Hematopoietic multipotent progenitor cell treated with erythropoietin and hydrocortisone succinate and interleukin-3 and kit ligand, for 6 days (in vitro differentiated cells): ENCODE measurements around the gene NRDC.
"Not testable (repeated sequence)": the region's sequence is repeated elsewhere in the genome, so short reads cannot be mapped to it uniquely, and the experiment has no call there.

ENCODE experiments used
- DNase-seq: peaks from one replicate; pipeline ENCODE4 v3.0.0-alpha.2; 2015

Gene NRDC

DNA sequence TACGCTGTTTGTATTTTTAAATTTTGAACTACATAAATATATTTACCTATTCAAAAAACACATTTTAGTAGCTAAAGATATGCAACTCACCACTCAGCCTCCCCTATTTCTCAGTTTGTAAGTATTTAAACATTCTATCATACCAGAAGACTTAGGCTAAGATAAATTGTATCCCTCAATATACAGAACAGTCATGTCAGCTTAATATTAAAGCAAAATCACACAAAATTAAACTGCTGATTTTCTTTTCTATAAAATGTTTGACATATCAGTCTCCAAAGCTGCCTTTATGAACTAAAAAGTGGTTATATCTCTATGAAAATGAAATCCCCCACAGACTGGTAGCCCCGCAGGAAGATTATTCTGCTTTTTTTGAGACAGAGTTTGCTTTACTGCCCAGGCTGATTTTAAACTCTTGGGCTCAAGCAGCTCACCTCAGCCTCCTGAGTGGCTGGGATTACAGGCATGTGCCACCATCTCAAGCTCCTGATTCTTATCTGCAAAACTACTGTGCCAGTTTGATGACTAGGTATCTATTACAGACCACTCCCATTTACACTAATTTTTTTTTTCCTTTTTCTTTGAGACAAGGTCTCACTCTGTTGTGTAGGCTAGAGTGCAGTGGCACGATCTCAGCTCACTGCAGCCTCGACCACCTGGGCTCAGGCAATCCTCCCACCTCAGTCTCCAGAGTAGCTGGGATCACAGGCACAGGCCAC is 37.6 kb downstream of the NRDC start:
- peak; percentile 52 for DNase-seq

DNA sequence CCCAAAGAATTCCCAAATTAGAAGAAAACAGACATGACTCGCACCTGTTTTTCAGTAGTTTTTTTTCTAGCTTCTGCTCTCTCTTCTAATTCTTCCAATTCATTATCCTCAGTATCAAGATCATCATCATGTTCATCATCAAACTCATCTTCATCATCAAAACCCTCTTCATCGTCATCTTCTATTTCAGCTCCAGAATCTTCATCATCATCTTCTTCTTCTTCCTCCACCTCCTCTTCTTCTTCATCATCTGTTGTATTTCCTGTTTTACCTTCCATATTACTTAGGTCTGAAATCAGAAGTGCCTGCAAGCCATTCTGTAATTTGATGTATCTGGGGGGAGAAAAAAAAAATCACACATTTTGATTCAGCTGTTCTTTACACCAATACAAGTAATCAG is 38.3 kb downstream of the NRDC start:
- no peak for DNase-seq

DNA sequence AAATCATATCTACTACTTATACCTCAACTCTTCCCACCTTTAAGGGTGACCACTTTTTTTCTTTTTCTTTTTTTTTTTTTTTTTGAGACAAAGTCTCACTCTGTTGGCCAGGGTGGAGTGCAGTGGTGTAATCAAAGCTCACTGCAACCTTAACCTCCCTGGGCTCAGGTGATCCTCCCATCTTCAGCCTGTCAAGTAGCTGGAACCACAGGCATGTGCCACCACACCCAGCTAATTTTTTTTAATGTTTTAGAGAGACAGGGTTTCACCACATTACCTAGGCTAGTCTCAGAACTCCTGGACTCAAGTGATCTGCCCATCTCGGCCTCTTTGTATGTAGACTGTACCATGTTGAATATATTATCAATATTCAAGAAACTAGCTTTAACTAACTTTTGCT is 39.4 kb downstream of the NRDC start:
- DNase-seq, result no peak

DNA sequence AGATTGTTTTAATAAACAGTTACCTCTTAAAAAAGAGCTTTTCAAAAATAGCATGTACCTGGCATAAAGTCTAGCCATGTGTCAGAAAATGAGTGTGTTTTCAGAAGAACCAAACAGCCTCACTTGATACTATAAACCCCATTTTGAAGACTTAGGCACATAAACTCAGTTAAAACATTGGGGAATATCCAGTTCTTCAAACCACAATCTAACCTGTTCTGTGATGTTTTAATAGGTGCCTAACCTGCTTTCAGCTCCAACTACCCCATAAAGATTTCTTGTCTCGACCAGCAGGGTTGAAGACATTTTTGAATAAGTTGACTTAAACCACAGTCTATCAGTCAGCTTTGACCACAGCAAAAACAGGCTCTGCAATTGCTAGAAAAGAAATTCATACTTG is 41.3 kb downstream of the NRDC start:
- DNase-seq, result no peak

DNA sequence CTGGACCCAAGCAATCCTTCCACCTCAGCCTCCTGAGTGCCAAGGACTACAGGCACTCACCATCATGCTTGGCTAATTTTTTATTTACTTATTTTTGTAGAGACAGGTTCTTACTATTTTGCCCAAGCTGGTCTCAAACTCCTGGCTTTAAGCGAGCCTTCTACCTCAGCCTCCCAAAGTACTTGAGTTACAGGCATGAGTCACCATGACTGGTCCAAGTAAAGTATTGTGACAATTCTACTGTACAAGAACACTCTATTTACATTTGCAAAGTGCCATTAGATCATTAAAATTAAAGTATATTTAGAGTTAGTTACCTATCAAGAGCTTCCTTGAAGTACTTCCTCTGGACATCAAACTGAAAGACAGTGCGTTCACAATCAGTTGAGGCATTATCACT is 44.8 kb downstream of the NRDC start:
- no peak for DNase-seq

DNA sequence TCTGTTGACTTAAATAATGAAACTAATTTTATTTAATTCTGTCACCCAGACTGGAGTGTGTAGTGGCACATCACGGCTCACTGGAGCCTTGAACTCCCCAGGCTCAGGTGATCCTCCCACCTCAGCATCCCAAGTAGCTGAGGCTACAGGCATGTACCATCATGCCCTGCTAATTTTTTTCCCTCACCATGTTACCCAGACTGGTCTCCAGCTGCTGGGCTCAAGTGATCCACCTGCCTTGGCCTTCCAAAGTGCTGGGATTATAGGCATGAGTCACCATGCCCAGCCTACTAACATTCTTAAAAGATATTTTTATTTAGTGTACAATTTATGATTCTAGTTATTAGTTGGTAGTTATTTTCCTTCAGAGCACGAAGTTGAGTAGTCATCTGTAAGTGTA is 49.5 kb downstream of the NRDC start:
- no peak for DNase-seq

DNA sequence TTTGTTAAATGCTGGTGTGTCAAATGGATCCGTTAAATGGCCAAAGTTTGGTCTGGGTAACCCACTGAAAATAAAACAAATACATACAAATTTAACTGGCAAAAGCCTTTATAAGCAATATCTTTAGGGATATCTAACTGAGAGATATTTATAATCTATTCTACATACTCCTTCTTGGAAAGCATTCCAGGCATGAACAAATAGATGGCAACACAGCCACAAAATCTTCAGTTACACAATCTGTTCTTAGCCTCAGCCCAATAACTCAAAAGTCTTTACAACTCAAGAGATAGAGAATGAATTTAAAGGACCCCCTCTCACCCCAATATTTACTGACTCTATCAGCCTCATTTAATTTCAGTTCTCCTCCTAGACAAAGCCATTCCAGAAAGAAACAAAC is 58.7 kb downstream of the NRDC start:
- DNase-seq, result no peak

DNA sequence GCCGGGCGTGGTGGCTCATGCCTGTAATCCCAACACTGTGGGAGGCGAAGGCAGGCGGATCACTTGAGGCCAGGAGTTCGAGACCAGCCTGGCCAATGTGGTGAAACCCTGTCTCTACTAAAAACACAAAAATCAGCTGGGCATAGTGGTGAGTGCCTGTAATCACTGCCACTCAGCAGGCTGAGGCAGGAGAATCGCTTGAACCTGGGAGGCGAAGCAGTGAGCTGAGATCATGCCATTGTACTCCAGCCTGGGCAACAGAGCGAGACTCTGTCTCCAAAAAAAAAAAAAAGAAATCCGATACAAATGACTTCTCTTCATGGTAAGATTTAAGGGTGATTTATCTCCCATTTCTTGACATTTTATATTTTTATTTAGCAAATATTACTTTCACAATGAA is 59.5 kb downstream of the NRDC start:
- DNase-seq, result not testable (repeated sequence)

DNA sequence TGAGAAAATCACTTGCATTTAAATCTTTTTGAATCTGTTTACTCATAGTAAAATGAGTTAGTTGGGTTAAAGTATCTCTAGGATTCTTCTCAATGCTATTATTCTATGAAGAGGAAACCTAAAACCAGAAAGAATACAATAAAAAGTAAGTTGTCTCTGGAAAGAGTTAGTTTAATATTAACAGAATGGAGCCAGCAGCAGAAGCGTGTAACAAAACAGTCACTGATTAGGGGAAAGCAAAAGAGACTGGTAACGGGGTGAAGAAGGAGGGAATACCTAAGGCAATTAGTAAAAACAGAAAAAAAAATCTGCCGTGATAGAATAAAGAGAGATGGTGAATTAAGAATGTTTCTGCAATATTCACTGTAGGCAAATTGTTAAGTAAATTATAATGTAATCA is 60.0 kb downstream of the NRDC start:
- DNase-seq, result no peak

DNA sequence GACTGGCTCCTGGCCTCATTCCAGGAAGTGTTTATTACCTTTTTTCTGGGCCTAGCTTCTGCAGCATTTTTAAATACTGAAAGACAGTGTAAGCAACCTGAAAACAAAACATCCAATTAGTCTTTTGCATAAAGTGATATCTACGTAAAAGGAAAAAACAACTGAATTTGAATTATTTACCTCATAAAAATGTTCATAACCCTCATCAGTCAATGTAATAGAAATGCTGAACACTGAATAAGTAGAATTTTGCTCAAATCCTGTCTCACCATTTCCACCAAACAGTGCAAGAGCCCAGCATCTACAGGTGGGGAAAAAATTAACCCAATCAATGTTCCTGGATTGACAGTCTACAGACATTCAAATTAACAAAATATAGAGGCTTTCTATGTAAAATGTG is 64.0 kb downstream of the NRDC start:
- DNase-seq, result no peak

DNA sequence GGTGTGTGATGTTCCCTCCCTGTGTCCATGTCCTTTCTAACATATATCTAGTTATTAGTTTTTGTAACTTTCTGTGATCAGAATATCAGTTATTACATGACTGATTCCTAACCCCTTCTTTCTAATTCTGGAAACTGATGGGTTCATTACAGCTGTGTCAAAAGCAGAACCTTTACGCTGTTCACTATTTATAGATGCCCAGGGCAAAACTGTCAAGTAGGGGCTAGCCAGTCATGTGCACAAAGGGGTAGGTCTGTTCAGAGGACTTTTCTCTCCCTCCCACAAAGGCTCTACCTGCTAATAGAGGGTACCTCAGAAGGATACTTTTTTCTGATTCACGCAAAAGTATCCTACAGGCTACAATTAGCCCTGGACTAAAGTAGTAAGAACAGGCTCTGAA is 79.2 kb downstream of the NRDC start:
- no peak for DNase-seq

DNA sequence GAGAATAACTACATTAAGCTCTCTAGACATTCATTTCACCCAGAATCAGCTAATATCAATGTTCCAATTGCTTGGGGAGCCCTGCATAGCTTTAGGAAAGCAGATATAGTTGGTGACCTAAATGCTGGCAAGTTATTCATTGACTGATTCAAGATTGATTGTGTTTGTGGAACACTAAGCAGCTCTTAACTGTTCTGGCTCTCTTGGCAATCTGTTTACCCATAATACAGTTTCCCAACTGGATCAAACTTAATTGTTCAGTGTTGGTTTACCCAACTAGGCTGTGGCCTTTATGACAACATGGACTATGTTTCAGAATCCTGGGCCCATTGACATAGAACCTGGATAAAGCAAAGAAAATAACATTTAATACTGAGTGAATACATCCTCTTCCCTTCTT is 83.7 kb downstream of the NRDC start:
- no peak for DNase-seq

DNA sequence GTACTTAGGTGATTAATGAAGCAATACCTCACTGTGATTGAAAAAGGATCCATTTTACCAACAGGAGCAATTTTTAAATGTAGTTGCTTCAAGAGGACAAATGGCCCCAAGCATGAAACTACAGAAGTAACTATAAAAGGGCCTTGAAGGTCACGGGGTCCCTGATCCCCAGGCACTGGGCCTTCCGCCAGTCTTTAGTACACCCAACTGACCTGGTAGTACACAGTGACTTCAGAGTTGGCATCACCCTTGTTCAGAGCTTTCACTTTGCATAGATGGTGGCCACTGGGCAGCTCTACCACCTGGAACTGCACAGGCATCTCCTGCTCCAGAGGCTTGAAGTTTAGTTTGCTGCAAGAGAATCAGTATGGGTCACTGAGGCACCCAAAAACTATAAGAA is 84.3 kb downstream of the NRDC start:
- no peak for DNase-seq

DNA sequence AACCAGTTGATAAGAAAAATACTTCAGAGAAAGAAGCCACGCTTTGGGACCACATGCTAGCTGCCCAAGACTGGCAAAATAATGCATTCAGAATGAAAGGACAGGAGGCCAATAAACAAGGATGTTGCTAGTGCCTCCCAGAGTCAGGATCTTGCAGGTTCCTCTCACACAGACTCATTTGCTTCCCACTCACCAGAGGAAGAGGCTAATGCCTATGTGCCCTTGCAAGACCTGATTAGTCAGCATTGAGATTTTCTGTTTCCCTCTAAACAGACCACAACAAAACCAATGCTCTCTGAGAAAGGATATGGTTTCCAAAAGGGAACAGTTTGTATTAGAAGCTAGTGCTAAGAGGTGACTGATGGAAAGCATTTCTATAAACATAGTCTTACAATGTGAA is 85.7 kb downstream of the NRDC start:
- peak; percentile 21 for DNase-seq

DNA sequence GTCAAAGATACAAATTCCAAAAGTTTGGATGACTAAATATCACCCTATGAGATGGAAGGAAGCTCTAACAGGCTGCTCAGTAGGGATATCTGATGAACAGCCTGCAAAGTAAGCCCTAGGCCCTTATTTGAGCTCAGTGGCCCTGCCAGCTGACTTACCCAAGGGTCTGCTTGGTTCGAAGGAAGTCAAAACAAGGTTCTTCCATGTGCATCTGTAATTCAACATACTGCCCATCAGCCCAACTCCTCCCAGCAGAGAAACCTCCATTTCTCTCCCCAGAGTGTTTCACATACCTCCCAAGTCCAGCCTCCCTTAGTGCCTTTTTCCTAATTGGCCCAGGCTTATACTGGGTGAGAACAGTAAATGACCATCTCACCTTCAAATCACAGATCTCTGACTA is 86.6 kb downstream of the NRDC start:
- DNase-seq, result no peak

DNA sequence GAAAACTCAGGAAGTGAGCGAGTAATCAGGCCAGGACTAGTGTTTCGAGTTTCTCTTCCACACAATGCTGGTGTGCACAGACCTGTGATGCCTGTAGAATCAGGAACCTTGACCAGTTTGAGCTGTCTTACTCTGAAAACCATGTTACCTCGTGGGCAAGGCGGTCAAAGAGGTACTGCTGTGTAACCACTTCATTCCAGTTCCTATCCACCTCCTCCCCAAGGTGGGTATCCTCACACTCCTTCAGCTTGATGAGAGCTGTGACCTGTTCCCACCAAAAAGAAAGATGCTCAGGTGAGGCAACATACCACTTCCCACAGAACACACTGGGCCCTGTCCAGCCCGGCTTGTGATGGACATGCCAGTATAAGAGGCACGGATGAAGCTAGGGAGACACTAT is 88.1 kb downstream of the NRDC start:
- DNase-seq, result no peak

DNA sequence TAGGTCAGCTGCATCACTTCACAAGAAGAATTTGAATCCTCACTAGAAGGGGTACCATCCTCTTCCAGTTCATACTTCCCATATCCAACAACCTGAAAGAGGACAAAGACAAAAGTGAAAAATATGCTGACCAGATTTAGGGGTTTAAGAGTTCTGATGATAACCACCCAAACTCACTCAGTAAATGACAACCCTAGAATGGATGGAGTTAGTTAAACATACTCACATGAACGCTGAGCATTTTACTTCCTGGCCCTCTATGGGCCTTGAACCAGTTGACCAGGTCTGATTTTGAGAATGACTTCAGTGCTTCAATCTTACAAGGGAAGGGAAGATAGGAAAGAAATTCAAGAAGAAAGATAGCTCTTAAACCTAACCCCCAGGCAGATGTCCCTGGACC is 89.2 kb downstream of the NRDC start:
- no peak for DNase-seq

DNA sequence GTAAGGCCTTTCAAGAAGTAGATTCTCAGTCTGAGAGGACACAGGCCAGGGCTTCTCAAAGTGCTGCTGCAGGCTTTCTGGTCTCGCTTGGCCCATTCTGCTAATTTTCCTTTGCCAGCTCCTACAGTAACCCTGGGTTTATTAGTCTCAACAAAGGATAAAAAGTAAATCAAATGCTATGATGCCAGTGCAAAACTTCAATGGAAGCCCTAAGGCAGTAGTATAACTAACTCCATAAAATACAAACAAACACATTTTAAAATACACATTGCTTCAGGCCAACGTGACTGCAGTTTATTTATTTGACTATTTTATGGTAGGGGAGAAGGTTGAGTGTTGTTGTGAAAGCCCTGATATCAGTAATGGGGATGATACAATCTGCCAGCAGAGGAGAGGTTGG is 89.6 kb downstream of the NRDC start:
- no peak for DNase-seq

DNA sequence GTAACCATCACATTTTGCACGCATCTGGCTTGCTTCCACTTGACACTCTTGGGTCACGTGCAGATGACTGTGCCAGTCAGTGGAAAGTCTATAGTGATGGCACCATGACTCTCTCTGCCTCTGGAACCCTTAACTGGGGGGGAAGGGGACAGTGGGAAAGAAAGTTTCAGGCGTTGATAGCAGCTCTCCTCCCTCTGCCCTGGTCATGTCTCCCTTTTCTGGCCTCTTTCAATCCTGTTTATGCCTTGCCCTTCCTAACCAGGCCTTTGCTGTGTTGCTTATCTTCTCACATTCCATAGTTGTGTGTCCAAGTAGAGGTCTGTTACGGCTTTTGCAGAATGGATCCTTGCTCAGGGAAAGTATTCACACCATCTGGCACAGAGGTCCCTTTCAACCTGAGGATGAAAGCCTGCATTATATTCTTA is 93.5 kb downstream of the NRDC start:
- DNase-seq, result no peak

DNA sequence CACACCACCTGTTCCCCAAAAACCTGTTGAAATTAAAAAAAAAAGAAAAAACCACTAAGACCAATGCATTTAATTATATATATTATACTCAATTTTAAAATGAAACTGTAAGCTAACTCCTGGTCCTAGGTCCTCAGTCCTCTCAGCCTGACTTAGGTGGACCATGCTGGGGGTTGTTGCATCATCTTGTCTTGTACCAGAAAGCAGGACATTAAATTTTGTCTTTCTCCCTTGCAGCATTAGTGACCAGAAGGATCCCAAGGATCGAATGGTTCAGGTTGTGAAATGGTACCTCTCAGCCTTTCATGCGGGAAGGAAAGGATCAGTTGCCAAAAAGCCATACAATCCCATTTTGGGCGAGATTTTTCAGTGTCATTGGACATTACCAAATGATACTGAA is 97.6 kb downstream of the NRDC start:
- DNase-seq, result no peak

DNA sequence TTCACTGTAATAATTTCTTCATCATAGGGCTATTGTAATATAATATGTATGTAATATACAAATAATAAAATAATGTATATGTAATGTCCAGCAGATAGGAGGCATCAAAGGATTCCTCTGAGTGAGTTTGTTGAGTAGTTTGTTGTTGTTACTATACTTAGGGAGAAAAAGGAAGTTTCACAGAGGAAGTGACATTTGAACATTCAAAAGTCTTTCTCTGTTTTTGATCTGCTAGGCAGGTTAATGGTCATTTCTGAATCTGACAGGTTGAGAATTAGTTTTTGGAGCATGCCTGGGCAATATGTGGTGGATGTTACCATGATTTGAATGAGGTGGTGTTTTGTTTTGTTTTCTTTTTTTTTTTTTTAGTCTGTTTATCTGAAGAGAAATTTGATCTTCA is 102.1 kb downstream of the NRDC start:
- DNase-seq, result no peak

DNA sequence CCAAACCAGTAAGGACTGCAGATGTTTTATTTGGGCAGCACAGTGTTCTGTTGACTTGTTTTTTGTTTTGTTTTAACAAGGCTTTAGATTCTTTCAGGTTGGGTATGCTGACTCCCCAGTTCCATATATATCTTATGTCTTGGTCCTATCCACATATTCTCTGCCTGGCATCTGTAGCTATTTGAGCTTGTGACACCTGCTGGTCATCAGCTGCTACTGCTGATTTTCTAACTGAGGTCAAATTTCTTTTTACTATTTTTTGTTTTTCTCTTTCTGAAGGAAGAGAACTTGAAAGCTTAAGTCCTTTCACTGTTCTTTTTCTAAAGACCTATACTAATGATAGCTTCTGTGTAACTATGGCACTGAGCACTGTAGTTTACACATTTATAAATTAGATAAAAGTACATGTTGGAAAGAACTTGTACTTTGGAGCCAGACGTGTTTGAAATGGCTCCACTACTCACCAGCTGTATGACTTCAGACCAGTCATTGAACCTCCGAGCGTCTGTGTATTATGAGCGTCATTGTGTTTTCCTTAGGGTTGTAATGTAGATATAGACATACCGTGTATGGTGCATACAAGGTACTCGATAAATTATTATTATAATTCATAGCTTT is 109.4 kb downstream of the NRDC start:
- DNase-seq, result peak; percentile 83

DNA sequence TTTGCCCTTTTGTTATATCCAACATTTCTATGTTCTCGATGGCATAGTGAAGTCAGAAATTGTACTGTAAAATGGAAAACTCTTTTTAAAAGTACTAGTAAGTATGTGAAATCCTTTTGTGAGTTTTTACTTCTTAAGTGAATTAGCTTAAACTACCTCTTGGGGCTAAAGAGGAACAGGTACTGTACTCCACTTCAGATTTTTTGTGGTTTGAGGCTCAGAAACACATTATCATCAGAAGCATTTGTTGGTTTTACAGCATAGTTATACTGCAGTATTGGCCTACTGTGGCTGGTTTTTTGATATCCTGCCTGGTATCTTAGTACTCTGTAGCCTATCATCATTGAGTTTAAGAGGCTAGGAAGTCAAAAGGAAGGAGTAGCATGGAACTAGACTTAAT is 117.2 kb downstream of the NRDC start:
- no peak for DNase-seq

DNA sequence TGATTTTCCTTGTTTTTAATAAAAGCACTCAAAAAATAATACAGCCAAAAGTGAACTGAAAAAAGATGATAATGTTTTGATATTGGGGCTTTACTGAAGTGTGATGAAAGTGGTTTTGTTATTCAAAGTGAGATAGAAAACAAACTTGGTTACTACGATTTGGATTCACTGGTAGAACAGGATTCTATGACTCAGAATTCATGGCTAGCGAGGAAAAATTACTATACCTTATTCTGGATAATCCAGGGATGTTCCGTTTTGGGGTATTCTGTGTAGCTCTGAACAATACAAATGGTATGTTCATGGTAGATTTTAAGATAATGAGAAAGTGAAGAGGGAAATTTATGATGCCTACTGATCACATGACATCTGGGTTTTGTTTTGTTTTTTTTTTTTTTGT is 117.7 kb downstream of the NRDC start:
- no peak for DNase-seq

DNA sequence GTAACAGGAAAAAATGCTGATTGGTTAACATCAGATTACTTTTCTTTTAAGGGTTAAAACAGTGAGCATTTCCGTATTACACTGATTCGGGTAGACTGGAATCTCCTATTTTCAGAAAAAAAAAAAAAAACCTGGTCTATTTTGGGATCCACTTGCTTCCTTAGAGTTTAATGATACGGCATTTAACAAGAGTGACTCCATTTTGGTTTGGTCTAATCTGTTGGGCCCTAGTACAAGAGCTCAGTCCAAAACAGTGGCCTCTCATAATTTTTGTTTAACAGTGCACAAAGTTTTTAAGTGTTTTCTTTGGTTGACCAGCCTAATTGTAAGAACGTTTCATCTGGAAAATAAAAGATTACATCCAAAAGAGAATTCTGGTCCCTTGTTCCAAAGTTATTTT is 120.2 kb downstream of the NRDC start:
- no peak for DNase-seq
